IPS-15b (cell line): ENCODE measurements around the gene GUCY1A2.

Experiments used
- H3K27me3 ChIP-seq: one replicate; pipeline ENCODE4 v1.6.1; 2013; ENCODE audit warnings: low read length; ENCODE audit not compliant: control insufficient read depth, insufficient read depth
- H3K36me3 ChIP-seq: one replicate; pipeline ENCODE4 v1.6.1; 2013; ENCODE audit warnings: low read length; ENCODE audit not compliant: control insufficient read depth, insufficient read depth
- H3K4me1 ChIP-seq: one replicate; pipeline ENCODE4 v1.6.1; 2013; ENCODE audit warnings: mild to moderate bottlenecking, low read length; ENCODE audit not compliant: control insufficient read depth, insufficient read depth
- H3K4me3 ChIP-seq: one replicate; pipeline ENCODE4 v1.5.1; 2013; ENCODE audit warnings: low read depth, low read length
- H3K9ac ChIP-seq: one replicate; pipeline ENCODE4 v1.6.1; 2013; ENCODE audit warnings: low read depth, mild to moderate bottlenecking, low read length
- H3K9me3 ChIP-seq: one replicate; pipeline ENCODE4 v1.6.1; 2013; ENCODE audit warnings: mild to moderate bottlenecking, low read length; ENCODE audit not compliant: control insufficient read depth, insufficient read depth

GUCY1A2 gene

DNA sequence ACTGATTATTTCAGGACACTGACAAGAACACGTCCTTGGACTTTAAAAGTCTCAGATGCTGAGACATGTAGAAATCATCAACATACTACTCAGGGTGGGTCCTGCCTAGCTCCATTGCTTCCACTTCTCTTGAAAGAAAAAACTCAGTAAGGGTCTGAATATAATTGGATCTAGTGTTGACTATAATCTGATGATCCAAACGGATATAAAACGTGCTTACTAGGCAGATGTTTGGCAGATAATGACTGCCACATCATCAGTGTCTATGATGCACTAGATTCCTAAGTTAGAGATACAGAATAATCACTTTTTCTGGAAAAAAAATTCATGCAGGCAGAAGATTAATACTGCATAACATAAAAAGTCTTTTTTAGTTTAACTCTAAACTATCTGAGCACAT lies 21.6 kb downstream of the GUCY1A2 start:
- Histone ChIP-seq H3K4me3 (no peak overlapping the region), H3K27me3 (no peaks in the 10 kb centered on the region), H3K9ac (no peak overlapping the region), H3K36me3 (no peaks in the 10 kb centered on the region), H3K4me1 (no peaks in the 10 kb centered on the region), H3K9me3 (no peaks in the 10 kb centered on the region)

DNA sequence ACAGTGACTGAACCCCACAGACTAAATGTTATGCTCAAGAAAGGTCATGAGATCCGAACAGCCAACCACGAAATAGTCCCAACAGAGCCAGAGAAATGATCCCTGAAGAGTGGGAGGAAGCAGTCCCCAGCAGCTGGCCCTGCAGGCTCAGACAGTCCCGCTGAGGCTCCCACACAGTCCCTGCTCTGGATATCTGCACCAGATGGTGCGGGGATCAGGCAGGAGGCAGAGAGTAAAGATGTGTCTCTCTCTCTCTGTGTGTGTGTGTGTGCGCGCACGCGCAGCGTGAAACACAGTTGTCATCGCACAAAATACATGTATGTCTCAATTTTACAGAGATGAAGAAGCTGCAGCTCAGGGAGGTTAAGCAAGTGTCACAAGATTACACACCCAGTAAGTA lies 27.9 kb downstream of the GUCY1A2 start:
- H3K4me1 ChIP-seq, result no peaks in the 10 kb centered on the region
- no peaks in the 10 kb centered on the region for H3K9me3 ChIP-seq
- no peaks in the 10 kb centered on the region for H3K27me3 ChIP-seq
- H3K4me3 ChIP-seq, result no peak overlapping the region
- no peak overlapping the region for H3K9ac ChIP-seq
- H3K36me3 ChIP-seq, result no peaks in the 10 kb centered on the region

DNA sequence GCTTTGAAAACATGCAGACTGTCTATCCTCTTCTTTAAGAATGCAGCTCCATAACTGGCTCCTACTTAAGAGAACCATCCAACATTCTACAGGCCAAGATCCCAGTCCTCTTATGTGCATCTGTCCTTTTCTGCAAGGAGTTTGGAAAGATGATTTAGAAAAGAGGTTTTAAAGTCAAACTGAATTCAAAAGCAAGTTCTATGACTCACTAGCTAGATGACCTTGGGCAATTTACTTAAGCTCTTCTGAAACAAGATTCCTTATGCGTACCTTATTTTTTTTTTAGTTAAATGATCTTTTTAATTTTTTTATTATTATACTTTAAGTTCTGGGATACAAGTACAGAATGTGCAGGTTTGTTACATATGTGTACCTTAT lies 29.2 kb downstream of the GUCY1A2 start:
- Histone ChIP-seq H3K4me1 (no peaks in the 10 kb centered on the region), H3K4me3 (no peak overlapping the region), H3K36me3 (no peaks in the 10 kb centered on the region), H3K9ac (no peak overlapping the region), H3K27me3 (no peaks in the 10 kb centered on the region), H3K9me3 (no peaks in the 10 kb centered on the region)

DNA sequence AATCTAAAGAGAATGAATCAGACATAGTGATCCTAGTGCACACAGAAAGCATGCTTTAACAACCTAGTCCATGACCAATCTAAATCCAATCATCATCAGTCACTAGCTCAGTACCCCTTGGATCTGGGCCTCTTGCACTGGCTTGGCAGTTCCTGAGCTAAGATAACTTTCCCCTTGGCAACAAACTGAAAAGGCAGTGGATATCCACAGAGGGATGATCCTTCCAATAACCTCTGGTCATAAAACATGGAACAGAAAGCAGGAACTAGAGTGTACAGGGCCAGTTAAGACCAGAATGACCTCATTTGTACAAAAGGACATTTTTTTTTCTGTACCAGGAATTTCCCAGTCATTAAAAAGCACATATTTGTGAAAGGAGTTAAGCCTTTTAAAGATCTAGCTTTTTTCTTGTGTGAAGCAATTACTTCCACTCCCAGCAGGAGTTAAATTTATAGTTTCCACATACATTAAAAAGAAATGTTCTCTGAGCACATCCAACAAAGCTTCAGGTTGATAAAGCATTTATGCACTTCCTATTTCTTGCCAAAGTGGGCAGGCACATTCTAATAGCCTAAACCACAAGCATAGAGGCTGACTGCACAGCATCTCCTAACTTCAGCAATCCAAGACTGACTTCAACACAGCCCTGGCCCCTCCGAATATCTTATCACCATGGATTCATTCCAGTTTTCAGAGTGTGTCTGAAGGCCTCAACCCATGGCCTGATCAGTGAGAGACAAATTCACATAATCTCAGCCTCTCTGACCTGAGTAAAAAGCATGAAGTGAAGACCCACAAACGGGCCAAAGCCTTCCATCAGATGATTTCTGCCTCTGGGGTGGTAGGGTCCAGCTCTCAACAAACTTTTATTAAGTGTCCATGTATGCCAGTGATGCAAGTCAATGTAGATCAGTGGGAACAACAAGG lies 29.9 kb downstream of the GUCY1A2 start:
- no peaks in the 10 kb centered on the region for H3K9me3 ChIP-seq
- no peaks in the 10 kb centered on the region for H3K36me3 ChIP-seq
- H3K27me3 ChIP-seq, result no peaks in the 10 kb centered on the region
- no peak overlapping the region for H3K9ac ChIP-seq
- H3K4me3 ChIP-seq, result no peak overlapping the region
- H3K4me1 ChIP-seq, result no peaks in the 10 kb centered on the region

DNA sequence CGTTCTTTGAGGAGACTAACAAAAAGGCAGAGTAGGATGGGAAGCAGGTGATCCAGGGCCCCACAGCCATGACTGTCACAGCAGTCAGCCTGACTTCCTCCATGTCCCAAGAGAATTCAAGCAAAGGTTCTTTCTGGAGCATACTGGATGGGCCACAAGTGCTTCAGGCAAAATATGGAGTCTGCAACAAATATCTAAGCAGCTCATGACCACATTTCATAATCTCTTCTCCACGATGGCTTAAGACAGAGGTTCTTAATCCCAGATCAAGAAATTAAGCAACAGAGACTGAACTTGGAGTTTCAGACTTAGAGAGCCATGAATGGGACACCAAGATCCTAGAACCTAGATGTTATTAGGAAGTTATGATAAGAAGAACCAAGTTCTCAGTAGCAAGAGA lies 31.6 kb downstream of the GUCY1A2 start:
- Histone ChIP-seq H3K9me3 (no peaks in the 10 kb centered on the region), H3K36me3 (no peaks in the 10 kb centered on the region), H3K4me3 (no peak overlapping the region), H3K4me1 (no peaks in the 10 kb centered on the region), H3K27me3 (no peaks in the 10 kb centered on the region), H3K9ac (no peak overlapping the region)

DNA sequence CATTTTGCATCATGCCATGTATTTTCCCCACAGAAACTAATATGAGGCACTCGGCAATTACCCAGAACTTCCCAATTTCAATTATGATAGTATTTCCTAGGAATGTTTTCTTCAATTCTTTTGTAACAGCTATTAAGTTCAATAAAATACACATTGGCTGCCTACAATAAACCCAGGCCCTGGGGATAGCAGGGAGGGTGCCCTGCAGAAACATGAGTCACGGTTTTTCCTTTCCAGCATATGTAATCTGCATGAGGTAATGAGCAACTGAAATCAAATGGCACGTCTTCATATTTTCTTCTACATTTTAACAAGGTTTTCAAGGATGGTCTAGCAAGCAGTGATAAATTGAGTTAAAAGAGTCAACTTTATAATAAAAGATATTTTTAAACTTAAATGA lies 32.0 kb downstream of the GUCY1A2 start:
- Histone ChIP-seq H3K9me3 (no peaks in the 10 kb centered on the region), H3K4me1 (no peaks in the 10 kb centered on the region), H3K4me3 (no peak overlapping the region), H3K27me3 (no peaks in the 10 kb centered on the region), H3K9ac (no peak overlapping the region), H3K36me3 (no peaks in the 10 kb centered on the region)

DNA sequence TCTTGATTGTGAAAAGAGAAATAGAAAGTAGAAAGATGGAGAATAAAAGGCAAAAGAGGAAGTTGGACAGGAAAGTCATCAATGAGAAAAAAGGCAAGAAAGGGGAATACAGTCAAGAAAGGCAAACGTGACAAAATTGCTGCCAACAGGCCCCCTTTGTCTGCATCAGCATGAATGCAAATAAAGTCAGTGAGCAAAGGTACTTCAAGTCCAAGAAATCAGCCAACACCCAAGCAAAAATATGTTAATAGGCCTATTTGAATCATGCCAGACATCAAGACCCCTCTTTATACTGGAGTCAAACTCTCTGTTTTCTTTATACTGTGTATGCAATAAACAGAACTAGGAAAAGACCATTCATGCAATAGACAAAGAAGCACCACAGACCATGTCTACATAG lies 34.3 kb downstream of the GUCY1A2 start:
- H3K9ac ChIP-seq, result no peak overlapping the region
- no peaks in the 10 kb centered on the region for H3K4me1 ChIP-seq
- no peaks in the 10 kb centered on the region for H3K27me3 ChIP-seq
- no peaks in the 10 kb centered on the region for H3K36me3 ChIP-seq
- no peak overlapping the region for H3K4me3 ChIP-seq
- H3K9me3 ChIP-seq, result no peaks in the 10 kb centered on the region

DNA sequence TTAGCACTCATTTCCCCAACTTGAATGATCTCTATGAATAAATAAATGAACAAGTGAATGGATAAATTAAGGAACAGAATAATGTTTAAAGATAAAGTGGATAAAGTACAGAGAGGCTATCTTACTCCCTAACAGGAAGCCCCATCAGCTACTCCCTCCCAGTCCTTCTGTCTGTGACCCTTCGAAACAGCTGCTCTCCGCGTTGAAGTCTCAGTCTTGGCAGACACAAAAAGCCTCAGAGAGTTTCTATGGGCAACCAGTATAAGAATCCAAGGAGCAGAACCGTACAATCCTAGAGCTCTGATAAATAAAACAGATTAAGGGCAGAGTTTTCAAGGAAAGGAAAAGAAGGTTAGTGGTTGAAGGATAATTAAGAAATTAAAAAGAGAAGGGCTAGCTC lies 35.0 kb downstream of the GUCY1A2 start:
- Histone ChIP-seq H3K27me3 (no peaks in the 10 kb centered on the region), H3K4me1 (no peaks in the 10 kb centered on the region), H3K9ac (no peak overlapping the region), H3K36me3 (no peaks in the 10 kb centered on the region), H3K4me3 (no peak overlapping the region), H3K9me3 (no peaks in the 10 kb centered on the region)

DNA sequence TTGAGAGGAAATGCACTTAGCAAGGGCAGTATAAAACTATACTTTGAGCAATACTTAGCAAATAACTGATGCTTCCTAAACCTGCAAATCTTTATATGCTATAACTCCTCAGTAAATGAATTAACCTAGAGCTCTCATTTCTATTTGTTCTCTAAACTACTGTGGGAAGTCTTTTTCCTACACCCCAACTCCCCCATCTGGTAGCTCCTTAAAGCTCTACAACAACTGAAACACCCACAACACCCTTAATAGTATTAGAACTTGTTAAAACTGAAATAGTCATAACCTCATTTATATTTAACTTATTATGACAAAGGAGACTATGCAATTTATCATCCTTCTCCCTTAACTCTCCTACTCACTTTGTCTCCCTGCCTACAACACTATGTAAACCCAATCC lies 43.4 kb downstream of the GUCY1A2 start:
- no peaks in the 10 kb centered on the region for H3K9me3 ChIP-seq
- H3K36me3 ChIP-seq, result no peaks in the 10 kb centered on the region
- H3K27me3 ChIP-seq, result no peaks in the 10 kb centered on the region
- no peak overlapping the region for H3K4me3 ChIP-seq
- H3K9ac ChIP-seq, result no peak overlapping the region
- no peaks in the 10 kb centered on the region for H3K4me1 ChIP-seq

DNA sequence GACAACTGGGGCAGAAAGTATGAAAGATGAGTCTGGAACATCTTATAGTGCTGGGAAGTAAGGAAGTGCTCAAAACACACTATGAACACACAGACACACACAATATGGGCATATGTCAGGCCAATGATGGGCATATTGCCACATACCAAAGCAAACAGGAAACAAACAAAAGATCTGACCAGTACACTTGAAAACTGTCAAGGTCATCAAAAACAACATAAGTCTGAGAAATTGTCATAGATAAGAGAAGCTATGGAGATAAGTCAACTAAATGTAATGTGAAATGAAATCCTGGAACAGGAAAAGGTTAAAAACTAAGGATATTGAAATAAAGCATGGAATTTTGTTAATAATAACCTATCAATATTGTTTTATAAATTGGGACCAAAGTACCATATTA lies 46.4 kb downstream of the GUCY1A2 start:
- H3K4me3 ChIP-seq, result no peak overlapping the region
- H3K36me3 ChIP-seq, result no peaks in the 10 kb centered on the region
- H3K27me3 ChIP-seq, result no peaks in the 10 kb centered on the region
- peaks cover 11% of the 10 kb centered on the region for H3K4me1 ChIP-seq
- H3K9me3 ChIP-seq, result no peaks in the 10 kb centered on the region
- no peak overlapping the region for H3K9ac ChIP-seq

DNA sequence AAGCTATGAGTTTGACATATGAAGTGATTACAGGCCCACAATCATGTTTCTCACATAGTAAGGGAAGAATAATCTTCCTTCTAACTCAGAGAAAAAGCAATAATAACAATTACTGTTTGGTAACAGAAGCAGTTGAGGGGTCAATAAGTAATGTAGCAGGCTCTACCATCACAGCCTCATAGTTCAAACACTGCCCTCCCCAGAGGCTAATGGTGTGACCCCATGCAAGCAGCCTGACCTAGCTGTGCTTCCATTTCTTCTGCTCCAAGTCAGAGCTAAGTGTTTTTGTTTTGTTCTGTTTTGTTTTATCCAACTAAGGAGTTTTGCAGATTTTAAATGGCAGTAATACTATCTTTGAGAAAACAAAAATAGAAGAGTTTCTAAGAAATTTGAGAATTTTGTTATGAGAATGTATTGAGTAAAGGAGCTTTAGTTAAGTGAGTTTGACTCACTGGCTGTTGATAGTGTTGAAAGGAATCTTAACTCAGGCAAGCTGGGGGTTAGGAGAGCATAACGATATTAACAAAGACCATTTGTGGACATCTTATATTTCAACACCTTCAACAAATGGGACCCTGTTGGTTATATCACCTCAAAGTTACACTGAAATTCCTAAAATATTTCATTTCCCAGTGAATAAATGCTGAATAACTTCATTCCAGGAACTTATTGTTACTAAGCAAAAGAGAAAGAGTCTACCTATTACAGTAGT lies 48.5 kb downstream of the GUCY1A2 start:
- Histone ChIP-seq H3K9me3 (no peaks in the 10 kb centered on the region), H3K9ac (no peak overlapping the region), H3K36me3 (no peaks in the 10 kb centered on the region), H3K27me3 (no peaks in the 10 kb centered on the region), H3K4me3 (no peak overlapping the region), H3K4me1 (peaks cover 11% of the 10 kb centered on the region)

DNA sequence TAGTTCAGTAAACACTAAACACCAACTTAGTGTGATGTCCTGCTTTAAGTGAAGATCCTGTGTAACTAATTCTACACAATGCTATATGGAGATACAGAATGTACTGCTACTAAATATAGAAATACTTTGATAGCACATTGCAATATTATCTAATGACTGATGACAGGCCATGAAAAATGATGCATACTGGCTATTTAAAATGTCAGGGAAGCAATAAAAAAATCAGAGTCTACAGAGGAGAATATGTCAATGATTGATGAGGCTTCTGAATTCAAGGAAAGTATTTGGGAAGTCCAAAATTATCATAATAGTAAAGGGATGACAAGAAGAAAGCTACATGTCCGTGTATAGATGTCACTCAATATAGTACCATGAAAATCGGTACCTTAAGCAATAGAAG lies 55.3 kb downstream of the GUCY1A2 start:
- Histone ChIP-seq H3K27me3 (no peaks in the 10 kb centered on the region), H3K9me3 (no peaks in the 10 kb centered on the region), H3K4me3 (no peak overlapping the region), H3K9ac (no peak overlapping the region), H3K36me3 (no peaks in the 10 kb centered on the region), H3K4me1 (peaks cover 17% of the 10 kb centered on the region)
